ENCODE results near the gene S100PBP.

- TF ChIP-seq CTCF (IDR thresholded peaks at IDR 0.05): no peak
- TF ChIP-seq POLR2A (IDR thresholded peaks at IDR 0.05): no peak
- no peak for TF ChIP-seq EP300 (IDR thresholded peaks at IDR 0.05)
- no peak for TF ChIP-seq POLR2AphosphoS5 (IDR thresholded peaks at IDR 0.05)
Measured at GRCh38 chr1:32898056-32898455, 80.6 kb downstream of the S100PBP start.
